T-helper 22 cell (primary cell): ENCODE measurements around the gene NT5DC2.
"Not testable (repeated sequence)": the region's sequence is repeated elsewhere in the genome, so short reads cannot be mapped to it uniquely, and the experiment has no call there.

Experiments
- DNase-seq: peaks from one replicate; pipeline ENCODE4 v3.0.0-alpha.2; 2020; ENCODE audit warnings: low read depth

The NT5DC2 gene

DNA sequence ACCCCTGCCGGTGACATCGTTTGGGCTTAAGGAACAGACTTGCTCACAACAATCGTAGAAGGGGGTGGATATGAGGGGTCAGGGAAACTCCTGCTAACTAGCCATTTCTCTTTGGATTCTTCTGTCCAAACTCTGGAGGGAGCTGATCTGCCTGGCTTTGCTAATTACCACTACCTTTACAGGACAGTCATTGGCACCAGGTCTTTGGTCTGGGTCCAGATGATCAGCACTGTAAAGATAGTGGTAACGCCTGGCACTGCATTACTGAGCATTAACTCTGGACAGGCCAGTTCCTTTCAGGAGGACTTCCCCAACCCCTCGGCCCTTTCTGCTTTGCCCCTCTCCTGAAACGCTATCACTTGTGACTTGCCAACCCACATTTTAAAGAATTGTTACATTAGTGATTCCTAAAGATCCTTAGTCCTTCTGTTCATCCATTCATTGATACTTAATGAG, 3.5 kb upstream of the NT5DC2 start:
- DNase-seq = no peak

DNA sequence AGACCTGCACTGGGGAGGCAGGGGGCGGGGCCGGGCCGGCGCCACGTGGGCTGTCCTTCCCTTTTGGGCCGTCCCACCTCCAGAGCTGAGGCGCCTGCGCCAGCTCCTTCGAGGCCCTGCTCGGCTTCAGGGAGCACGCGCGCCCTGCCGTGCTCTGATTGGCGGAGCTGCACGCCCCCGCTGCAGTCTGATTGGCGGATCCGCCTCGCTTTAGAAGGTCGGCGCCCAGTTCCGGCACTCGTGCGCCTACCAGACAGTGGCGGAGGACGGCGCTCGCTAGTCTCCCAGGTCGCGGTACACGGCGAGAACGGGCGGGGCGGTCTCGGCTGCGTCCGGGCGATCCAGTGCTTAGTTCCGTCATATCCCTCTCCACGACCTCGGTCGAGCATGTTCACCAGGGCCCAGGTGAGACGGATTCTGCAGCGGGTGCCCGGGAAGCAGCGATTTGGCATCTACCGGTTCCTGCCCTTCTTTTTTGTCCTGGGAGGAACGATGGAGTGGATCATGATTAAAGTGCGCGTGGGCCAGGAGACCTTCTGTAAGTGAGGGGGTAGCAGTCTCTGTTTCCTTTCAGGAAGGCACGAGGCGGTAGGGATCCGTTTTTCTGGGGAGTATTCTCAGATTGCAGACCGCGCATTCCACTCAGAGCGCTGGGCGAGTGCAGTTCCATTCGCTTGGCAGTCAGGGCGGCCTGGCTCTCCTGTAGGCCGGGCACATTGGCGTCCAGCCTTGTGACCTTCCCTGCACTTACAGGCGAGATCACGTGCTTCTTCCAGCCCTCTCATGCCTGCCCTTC, 2.9 kb upstream of the NT5DC2 start, which contains the start of gene UQCC5:
Gene UQCC5, plus strand, starts transcription at position 237 of the 796 bp plus-strand sequence. Its CDS starts 151 bp downstream, at position 388.
- peak; percentile 95 for DNase-seq

DNA sequence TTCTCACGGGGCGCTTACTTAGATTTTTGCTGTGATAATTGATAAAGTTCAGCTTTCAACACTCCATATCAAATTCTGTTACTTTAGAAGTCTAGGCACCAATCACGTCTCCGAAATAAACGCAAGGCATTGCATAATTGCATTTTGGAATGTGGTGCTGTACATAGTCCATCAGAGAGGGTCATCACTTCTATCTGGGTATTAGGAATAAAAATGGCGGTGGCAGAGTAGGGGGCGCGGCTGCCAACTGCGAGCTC, 2.4 kb upstream of the NT5DC2 start:
- DNase-seq = no peak

DNA sequence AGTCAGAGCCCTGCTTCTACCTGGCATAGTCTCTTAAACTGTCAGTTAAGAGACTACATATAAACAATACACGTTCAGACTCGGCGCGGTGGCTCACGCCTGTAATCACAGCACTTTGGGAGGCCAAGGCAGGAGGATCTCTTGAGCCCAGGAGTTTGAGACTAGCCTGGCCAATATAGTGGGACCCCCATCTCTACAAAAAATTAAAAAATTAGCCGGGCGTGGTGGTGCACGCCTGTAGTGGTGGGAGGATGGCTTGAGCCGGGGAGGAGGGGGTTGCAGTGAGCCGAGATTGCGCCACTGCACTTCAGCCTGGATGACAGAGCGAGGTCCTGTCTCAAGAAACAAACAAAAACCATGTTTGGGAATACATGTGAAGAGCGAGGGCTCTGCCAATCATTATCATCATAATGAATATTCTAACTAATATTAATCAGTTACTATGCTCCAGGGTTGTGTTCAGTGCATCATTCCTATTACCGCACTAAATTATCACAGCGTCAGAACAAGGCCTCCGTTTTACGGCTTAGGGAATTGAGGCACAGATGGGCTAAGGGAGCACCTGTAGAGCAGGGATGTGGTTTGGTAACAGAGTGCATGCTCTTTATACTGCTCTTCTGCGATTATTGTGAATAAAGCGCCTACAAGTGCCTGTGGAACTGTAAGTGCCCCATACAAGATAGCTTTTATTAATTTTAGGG, 1.9 kb upstream of the NT5DC2 start:
- no peak for DNase-seq

DNA sequence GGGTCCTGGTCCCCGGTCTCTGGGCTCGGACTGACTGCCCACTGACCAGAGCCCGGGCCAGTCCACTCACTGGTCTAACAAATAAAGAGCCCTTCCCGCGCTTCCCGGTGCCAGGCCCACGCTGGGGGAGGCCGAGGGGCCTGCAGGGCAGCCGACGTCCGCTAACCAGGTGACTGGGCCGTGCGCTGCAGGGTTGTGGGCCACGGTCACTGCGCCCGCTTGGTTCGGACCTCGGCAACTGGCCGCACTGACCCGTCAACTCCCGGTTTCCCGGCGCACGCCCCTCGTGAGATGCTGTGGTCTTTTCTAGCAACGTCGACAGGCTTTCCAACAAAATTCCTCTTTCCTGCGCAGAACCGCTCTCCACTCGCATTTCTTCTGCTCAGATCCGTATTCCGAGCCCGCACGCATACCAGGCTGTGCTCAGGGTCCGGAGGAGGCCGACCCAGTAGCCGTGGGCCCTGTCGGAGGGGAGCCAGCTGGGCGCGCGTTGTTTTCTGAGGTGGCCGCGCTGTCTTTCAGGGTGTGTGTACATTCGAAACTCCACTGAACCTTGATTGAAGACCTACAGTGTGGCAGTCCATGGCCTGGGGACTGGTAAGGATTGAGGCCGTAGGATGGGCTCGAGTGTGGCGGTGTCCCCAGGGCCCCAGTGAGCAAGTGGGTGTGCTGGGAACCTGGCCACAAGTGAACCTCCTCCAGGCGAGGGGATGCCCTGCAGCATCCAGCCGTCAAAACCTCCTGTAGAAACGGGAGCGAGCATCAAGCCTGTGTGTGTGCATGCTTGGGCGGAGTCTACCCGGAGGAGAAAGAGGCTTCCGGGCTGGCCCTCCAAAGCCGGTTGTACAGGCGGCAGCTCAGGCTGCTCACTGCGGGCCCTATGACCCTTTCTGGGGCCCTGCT, 875 bp upstream of the NT5DC2 start:
- no peak for DNase-seq

DNA sequence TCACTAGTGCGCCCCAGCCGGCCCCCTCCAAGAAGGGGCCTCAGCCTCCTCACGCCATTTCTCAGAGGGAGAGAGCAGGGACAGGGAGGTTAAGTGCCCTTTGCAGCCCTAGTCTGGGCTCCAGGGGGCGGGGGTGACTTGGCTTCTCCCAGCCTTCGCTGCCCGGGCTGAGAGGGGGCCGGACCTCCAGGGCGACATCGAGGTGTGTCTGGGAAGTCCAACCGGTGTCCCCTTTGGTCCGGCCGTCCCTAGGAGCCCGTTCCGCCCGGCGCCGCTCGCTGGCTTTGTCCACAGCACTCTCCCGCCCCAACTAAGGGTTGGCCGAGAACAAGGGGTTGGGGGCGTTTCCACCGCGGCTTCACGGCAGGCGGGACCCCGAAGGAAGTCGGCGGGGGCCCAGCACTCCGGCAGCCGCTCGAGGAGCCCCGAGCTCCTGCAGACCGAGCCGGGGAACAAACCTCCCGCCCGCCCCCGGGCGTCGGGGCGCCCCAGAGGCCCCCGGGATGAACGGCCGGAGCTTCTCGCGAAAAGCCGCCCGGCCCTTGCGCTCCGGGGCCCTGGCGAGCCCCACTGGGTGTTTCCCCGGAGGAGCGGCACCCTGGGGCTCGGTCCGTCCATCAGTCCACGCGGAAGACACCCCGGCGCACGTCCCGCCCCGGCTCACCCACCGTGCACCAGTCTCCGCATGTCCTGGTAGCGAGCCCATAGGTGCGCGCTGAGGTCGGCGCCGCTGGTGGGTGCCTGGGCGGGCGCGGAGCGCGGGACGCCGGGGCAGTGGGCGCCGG, 627 bp downstream of the NT5DC2 start:
- no peak for DNase-seq

DNA sequence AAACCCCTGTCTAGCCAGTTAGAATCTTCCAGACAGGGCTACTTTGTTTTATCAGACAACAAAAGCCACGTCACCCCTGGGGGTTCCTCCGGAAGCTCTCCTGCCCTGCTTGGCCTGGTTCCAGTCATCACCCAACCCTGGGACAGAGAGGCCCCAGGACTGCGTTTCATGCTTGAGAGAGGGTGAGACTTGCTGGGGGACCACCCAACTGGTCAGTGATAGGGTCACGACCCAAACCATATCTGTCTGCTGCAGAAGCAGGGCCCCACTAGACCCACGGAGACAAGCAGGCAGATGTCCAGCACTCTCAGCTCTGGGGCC, 1.2 kb downstream of the NT5DC2 start:
- DNase-seq = no peak

DNA sequence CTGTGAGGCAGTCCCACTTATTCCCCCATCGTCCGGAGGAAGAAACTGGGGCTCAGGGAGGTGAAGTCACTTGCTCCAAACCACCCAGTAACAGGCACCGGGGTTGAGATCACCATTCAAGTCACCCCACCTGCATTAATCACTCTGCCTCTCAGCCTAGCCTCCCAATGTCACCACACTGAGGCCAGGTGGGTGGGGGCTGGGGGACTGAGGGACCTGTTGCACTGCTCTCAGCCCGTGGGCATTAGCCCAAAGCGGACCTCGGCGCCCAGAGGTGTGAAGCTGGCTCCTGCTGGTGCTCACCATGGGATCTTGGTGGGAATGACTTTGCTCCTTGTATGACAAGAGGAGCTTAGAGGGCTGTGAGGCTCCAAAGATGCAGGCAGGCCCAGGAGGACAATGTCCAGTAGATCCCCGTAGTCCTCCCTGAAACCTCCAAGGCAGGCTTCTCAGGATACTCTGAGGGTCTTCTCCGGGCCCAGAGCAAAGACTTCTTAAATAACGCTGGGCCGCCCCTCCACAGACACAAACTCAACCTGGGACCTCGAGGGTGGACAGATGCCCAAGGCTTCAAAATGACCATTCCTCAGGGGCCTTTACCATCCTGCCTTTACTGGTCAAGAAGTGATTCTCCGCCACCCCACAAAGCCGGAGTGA, 1.7 kb downstream of the NT5DC2 start:
- DNase-seq = no peak

DNA sequence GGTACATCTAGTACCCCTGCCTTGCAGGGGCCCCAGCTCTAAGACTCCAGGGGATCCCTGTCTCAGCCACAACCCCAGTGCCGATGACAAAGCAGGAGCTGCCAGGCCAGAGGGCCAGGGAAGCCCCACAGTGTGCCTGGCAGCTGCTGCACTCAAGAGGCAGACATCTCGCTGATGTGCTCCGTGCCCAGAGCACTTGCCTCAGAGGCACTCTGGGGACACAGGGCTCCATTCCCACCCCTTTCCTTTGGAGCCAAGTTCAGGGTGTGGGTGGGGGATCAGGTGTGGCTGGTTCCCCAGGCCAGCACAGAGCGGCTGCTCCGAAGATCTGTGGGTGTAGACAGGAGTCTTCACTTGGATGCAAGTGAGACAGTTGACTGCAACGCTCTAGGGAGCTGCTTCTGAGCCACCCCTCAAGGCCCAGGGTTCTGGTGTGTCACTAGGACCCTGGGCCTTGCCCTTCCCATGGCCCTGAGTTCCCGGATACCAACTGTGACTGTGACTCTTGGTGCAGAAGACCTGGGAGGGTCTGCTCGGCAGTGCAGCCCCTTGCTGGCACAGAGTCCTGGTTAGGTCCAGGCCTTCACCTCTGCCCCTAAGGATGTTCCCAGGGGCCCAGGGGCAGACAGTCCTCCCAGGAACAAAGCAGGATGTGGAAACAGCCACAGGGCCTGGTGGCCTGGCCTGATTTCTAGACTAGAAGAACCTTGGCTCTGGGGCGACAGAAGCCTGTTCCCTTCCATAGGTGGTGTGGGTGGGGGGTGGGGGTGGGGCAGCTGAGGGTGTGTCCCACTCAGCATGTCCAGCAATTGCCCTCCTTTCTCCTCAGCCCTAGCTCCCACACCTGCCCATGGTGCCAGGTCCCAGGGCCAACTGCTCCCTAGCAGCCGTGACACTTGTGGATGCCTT, 2.5 kb downstream of the NT5DC2 start:
- no peak for DNase-seq

DNA sequence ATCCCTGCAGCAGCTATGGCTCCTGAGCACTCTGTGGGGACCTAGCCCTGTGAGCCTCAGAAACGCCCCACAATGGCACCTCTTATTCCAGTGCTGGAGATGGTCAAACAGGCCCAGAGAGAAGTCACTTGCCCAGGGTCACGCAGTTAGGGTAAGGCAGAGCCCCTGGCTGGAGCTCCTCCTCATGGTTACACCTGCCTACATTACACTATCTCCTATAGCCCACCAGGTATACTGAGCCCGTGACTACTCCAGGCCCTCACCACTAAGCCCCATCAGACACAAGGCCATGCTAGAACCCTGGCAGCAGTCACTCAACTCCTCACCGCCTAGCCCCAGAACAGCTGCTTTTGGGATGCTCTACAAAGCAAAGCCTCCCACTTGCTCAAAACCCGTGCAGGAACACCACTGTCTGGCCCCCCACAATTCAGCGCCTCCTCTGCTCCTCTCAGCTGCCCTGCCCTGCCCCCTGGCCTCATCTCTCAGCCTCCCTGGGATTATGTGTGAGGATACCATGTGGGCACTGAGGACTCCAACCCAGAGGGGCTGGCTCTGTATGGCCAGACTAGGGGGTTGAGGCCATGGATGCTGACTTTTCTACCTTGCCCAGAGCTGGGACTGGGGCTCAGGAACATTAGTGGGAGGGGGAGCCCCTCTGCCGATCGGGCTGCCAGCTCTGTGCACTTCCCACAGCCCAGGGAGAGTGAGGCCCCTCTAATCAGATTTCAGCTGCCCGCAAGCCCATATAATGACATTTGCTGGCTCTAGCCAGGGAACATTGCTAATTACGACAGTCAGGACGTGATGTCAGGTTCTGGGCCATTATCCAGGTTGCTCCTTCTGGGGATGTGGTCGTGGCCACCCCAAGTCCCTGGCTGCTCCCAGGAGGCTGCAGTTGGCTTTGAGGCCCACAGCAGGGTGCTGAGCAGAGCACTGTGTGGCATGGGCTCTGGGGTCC, 4.0 kb downstream of the NT5DC2 start:
- no peak for DNase-seq

DNA sequence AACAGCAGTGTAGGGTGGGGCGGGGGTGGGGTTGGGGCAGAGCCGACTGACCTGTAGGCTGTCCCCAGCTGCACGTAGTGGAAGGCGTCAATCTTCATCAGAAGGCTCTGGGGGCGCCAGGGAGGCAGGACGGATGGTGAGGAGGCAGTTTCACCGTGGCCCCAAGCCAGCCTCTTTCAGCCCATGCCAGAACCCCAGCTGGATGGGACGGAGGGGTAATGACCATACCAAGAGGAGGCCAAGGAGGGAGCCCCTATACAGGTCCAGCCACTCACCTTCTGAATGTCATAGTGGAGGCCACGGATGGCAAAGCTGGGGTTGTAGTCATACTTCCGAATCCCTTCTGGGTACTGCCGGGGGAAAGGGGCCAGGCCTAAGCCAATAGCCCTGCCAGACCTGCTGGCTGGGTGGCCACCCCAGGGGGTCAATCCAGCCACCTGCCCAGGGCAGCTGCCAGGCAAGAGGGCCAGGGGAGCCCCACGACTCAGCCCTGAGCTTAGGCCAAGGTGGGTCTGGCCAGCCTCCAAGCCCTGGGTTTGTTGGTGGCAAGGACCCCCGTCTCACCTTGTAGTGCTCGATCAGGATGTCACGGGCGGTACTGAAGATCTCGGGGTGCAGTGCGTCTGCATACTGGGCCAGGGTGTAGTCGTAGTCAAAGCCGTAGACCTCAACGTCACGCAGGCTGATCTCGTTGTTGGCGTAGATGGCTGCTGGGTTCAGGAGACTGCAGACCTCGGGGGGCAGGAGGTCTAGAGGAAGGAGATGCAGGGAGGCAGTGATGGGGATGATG, 4.9 kb downstream of the NT5DC2 start:
- no peak for DNase-seq

DNA sequence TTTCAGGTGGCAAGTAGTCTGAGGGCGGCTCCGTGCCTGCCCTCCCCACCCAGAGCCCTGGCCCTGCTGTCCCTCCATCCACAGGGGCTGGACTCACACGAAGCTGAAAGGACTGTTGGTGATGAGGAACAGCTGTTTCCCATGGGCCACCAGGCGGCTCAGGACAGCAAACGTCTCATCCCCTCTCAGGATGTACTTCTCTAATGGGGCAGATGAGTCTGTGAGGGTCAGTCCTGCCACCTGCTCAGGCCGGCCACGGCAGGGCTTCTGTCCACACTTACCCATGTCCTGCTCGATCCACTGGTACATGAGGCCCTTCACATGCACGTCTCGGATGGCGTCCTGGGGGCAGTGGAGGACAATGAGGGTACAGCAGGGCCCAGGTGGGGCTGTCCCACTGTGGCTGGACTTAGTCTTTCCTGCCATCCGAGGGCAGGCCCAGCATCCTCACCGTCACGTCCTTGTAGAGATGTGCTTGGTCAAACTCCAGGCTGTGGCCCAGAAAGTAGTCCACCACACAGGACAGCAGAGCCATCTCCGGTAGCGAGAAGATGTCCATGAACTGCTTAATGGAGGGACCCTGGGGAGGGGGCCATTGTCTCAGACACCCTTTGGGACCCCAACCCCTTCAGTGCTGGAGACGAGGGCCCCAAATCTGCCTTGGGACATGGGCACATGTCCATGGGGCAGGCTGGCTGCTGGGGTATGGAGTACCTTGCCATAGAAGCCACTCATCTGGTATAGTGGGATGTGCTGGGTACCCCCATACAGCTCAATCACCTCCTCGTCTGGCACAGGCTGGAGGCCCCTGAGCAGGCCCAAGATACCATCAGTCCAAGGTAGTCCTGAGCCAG, 5.7 kb downstream of the NT5DC2 start:
- DNase-seq = no peak

DNA sequence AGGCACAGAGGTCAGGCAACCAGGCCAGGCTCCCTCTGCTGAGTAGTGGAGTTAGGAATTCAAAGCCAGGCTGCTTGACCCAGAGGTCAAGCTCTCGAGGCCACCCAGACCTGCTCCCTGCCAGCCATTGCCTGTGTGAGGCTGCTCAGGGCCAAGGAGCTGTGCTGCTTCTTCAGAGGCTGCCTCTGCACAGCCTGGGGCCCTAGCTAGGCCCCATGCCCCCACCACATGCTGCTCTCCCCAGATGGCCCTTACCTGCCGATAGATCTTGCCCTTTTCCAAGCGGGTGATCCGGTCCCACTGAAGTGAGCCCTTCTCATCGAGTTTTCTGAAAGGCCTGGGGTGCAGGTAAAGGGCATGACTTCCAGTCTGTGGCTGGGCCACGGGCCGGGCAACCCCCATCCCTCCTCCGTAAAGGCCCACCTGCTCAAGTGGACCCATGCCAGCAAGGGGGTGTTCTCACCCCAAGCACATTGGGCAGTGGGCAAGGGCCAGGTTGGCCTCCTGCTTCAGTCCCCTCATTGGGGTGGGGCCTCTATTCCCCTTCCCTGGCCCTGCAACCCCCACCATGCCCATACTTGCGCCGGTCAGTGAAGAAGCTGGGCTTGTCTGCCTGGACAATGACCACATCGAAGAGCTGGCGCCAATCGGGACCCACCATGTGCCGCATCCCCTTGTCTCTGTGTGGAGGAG, 6.5 kb downstream of the NT5DC2 start:
- no peak for DNase-seq

DNA sequence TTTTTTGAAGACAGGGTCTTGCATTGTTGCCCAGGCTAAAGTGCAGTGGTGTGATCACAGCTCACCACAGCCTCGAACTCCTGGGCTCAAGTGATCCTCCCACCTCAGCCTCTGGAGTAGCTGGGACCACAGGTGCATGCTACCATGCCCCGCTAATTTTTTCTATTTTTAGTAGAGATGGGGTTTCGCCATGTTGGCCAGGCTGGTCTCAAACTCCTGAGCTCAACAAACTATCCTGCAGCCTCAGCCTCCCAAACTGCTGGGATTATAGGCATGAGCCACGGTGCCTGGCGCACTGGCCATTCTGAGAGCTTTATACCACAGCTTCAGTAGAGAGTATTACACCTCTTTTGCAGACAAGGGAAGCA, 7.0 kb downstream of the NT5DC2 start:
- DNase-seq = not testable (repeated sequence)

DNA sequence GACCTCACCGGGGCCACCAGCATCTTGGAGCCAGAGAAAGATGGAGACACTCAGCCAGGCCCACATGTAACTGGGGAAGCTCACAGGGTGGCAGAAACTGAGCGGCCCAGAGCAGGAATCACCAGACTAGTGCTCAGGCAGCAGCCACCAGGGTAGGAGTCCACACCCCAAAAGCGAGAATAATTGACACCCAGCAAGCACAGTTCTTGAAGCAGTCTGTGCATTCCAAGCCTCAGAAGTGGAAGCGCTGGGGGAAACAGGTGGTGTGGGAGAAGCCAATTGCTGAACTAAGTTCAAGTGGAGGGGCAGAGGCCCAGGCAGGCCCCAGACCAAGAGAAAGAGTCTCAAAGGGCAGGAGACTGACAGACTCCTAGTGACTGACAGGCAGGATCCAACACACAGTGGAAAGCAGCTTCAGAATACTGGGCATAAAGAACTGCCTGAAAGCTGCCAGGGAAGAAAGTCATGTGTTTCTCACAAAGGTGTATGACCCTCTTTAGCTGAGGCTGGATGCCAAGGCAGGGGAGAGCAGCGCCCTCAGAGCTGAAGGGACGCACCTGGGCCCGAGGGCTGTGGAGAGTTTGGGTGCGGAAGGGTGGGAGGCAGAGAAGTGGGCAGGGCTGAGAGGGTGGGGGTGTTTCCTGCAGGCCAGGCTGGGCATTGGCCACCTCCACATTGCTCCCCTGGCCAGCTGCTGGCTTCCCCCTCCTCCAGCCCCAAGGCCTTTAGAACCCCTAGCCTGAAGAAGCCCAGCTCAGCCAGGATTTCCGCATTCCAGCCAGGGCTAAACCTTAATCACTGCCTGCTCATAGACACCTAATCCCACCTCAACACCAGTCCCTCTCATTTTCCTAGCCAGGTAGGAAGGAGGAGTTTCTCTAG, 7.7 kb downstream of the NT5DC2 start:
- DNase-seq = no peak
